Stimulated activated CD8-positive, alpha-beta memory T cell treated with anti-CD3 and anti-CD28 coated beads, Interleukin-7, amount 100 ng/mL, for 4 hours (primary cell): ENCODE data around the gene CYP21A2.
A peak's percentile ranks its signal among the peaks of the same experiment; 100 is the strongest.

ENCODE experiments used
- DNase-seq, 2 donors: peaks; one replicate each; pipeline ENCODE4 v3.0.0-alpha.2; 2020; ENCODE audit warnings: low read depth in 2 of 2

The CYP21A2 gene

DNA sequence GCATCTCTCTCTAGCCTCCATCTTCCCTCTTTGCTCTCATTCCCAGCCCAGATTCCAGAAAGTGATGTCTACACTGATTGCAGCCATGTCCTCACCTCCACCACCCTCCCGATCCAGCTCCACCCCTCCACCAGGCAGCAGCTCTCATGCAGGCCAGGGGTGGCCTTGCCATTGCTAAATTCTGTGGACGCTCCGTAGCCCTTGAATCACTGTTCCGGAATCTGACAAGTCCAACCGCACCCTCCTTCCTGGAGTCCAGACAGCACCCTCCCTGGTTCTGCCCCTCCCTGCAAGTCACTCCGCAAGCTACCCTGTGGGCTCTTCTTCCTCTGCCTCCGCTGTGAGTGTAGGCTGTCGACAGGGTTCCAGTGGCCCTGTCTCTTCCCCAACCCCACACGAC, 44.7 kb downstream of the CYP21A2 start:
- no peak for DNase-seq

DNA sequence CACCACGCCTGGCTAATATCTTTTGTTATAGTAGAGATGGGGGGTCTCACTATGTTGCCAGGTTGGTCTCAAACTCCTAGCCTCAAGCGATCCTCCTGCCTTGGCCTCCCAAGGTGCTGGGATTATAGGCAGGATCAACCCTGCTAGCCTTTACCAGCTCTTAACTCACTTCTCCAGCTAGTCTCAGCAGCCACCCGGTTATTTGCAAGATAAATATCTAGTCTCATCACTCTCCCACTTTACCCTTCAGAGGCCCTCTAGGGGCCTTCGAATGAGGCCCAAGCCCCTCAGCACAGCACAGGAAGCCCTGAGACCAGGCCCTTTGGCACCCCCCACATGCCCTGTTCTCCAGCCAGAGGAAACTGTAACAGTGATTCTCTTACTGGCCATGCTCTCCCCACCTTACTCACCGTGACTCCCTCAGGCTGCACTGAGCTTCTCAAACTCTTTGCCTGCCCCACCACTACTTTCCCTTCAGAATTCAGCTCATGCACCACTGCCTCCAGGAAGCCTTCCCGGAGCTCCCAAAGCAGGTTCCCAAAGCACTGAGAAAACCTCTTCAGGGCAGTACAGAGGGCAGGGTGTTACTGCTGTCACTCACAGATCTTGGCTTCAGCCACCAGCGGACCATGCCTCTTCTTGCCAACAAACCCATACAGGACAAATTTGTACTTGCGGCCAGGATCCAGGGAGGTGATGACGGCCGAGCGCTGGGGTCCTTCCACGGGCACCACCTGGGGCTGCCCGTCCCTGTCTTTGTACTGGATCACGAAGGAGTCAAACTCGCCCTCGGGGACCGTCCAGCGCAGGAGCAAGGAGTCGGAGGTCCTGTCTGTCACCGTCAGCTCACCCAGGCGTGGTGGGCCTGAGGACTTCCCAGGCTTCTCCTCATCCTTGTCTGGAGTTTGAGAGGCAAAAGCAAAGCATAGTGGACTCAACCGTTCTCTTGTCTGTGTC, 45.9 kb downstream of the CYP21A2 start:
- DNase-seq = no peak

DNA sequence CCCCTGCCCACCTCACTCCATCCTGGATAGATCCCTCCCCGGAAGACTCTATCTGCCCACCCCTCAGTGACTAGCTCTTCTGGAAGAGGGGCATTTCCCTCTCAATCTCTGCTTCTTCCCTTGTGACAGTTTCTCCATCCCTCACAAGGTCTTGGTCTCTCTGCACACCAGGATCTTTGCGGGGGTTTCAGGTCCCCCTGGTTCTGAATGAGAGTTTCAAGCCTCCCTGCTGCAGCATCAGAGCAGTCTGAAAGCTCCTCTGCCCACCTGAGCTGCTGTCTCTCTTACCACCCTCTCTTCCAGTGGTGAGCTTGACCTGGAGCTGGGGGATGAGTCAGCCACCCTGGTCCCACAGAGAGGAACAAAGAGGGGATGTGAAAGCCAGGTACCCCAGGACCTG, 46.6 kb downstream of the CYP21A2 start:
- no peak for DNase-seq

DNA sequence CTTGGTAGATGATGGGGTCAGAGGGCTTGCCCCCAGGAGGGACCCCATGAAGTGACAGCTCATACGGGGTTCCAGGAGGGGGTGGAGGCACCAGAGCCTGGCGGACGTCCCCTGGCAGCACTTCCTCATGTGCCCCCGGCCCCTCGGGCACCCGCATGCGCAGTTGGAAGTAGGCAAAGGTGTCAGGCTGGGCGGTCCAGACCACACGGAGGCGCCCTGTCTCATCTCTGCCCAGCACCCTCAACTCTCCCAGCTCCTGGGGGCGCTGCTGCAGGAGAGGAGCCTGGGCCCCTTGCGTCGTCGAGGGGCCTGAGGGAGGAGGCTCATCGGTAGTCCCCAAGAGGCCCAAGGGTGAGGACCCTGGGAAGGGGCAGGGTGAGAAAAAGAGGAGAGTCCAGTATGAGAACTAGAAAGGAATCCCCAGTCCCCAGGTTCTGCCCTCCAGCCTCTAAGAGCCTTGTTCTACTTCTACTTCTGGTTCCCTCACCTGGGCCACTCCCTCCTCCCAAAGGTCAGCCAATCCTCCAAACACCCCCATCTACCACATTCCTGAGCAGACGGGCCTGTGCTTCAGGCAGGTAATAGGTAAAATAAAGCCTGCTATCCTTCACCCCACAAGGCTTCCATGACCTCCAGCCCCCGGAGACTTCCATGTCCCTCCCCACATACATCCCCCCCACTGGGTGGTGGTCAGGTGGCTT, 47.7 kb downstream of the CYP21A2 start:
- DNase-seq = no peak

DNA sequence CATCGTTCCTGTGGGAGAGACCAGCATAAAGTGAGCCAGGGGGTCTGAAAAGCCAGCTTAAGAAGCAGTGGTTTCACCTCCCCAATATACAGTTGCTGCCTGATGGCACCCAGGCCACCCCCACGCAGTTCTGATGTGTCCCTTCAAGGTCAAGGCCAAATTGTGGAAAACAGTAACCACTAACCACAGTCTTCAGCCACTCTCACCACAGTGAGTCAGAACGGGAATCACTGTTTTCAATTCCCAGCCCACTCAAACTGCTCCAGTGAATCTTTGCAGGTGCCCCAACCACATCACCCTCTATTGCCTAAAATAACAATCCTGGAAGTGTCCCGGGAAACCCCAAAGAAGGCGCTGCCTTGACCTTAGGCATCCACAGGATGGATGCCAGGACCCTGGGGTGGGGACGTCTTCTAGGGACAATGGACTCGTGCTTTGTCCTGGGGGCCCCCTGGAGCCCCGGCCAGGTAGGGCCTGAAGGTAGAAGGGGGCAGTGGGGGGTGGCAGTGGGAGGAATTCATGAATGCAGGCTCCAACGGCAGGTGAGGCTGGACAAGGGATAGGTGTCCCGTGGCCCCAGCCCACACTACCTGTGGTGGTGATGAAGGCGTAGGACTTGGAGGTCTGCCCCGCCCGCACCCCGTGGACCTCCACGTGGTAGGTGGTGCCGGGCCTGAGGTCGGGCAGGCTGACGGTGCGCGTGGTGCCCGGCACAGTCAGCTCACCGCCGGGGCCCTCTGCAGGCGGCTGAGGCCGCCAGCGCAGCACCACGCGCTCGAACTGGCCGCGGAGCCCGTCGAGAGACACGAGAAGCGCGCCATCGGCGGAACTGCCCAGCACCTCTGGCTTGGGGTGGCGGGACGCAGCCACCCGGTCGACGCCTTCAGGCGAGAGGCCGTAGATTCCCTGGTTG, 48.7 kb downstream of the CYP21A2 start:
- no peak for DNase-seq

DNA sequence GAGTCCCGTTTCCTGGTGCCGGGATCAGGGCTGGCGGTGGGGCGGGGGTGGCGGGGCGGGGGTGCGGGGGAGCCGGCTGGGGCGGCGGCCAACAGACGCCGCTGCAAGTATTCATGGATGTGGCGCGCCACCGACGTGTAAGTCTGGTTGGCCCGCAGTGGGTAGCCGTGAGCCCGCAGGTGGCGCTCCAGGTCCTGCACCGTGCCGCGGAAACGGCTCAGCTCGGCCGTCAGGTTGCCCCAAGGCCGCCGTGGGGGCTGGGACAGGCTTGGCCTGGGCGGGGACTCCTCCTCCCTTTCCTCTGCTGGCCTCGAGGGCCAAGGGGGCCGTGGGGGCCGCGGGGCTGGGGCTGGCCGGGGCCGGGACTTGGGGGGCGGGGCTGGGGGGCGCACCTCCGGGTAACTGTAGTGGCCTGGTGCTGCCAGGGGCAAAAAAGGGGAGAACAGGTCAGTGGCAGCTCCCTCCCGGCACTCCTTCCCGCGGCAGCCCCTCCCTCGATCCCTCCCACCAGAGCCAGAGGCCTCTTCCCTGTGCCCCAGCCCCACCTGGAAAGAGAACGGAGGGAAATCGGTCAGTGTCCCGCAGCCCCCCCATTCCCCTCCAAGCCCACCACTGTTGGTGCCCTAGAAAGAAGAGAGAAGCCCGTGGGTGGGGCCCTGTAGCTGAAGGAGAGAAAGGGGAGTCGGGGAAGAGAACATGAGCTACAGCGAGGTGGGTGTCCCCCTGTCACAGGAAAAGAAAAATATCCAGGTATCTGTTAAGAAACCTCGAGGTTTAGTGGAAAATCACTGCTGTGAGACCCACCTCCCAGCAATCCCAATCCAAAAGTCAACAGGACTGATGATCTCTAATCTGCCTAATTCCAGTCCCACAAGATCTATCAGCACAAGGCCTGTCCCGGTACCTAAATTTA, 49.6 kb downstream of the CYP21A2 start:
- DNase-seq = peak; percentile 26 to 55

DNA sequence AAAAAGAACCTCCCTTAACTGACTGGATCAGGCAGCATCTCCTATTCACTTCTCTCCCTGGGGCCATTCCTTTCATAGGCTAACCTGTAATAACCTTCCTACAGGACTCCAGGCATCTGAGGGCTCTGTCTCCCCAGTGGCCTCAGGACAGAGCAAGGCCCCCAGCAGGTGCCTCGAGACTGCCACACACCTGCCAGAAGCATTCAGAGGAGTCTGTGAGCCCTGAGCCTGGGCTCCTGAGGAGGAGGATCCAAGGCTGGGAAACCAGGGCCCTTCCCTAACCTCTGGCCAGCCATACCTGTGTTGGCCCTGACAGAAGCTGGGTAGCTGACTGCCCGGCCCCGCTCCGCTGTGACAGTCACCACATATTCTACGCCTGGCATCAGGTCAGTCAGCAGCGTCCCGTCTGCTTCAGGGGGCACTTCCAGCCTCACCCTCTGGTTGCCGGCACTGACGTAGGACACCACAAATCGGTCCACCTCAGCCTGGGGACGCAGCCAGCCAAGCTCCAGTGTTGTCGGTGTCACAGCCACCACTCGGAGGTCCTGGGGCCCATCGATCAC, 50.4 kb downstream of the CYP21A2 start:
- DNase-seq = no peak

DNA sequence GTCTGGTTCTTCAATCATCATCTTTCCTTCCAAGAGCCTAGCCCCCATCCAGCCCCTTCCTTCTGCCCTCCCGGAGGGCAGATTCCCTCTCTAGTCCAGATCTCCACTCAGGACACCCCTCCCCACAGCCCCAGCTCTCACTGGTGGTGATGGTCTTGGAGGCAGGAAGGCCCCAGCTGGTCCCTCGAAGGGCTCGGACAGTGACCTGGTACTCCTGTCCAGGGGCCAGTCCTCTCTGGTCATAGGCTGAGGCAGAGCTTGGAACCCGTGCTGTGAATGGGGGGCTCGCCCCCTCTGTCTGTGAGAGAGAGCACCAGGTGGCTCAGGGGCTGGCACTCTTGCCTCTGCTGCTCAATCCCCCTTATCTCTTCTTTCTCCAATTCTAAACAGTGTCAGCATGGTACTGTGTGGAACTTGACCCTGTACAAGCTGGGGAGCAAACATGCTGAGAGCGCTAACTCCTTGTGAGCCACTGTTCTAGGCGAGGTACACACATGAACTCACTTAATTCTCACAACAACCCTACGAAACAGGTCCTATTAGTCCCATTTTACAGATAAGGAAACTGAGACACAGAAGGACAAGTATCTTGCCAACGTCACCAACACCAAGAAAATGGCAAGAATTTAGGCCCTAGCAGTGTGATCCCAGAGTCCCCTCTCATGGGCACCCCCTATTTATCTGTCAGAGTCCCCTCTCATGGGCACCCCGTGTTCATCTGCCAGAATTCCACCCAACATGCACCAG, 51.0 kb downstream of the CYP21A2 start:
- no peak for DNase-seq
